ENCODE measurements around the gene RADIL.

GRCh38 chr7:4831723-4832495 lies 51.6 kb downstream of the RADIL start:
- TF ChIP-seq POLR2A (IDR thresholded peaks at IDR 0.05) (no peak), CTCF (IDR thresholded peaks at IDR 0.05) (no peak)

Data from upper lobe of left lung (tissue), 4 donors.